Measurements from ENCODE around the gene VPS41.

The VPS41 gene

DNA sequence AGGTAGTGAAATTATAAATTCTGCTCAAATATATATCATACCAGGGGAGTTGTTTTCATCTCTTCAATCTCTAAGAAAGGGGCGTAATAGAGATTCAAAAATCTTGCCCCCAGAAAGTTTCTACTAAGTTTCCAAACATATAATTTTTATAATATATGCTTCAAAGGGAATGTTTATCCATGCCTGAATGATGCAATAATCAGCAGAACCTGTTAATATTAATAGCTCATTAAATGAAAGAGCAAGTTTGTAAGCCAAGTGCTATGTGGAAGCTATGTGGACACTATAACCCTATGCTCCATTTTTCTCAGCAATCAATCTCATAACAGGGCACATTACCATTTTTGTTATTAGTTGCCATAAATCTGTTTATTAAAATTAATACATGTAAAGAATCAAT lies 25.3 kb downstream of the VPS41 start:
- TF ChIP-seq, protein P1, sequence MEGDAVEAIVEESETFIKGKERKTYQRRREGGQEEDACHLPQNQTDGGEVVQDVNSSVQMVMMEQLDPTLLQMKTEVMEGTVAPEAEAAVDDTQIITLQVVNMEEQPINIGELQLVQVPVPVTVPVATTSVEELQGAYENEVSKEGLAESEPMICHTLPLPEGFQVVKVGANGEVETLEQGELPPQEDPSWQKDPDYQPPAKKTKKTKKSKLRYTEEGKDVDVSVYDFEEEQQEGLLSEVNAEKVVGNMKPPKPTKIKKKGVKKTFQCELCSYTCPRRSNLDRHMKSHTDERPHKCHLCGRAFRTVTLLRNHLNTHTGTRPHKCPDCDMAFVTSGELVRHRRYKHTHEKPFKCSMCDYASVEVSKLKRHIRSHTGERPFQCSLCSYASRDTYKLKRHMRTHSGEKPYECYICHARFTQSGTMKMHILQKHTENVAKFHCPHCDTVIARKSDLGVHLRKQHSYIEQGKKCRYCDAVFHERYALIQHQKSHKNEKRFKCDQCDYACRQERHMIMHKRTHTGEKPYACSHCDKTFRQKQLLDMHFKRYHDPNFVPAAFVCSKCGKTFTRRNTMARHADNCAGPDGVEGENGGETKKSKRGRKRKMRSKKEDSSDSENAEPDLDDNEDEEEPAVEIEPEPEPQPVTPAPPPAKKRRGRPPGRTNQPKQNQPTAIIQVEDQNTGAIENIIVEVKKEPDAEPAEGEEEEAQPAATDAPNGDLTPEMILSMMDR (conservative IDR thresholded peaks at IDR 0.05; ENCODE audit: low read length): no peak
- no peak for TF ChIP-seq EZH2phosphoT487 (IDR thresholded peaks at IDR 0.05; ENCODE audit: borderline replicate concordance)
- Histone ChIP-seq H3K4me3 (ENCODE audit: low read length, poor library complexity, severe bottlenecking) (no peak overlapping the region), H3K9ac (ENCODE audit: low read depth, low read length, poor library complexity, severe bottlenecking) (no peak overlapping the region), H3K36me3 (ENCODE audit: insufficient read depth, low read length) (no peaks in the 10 kb centered on the region), H3F3A (ENCODE audit: low read depth) (no peaks in the 10 kb centered on the region), H3K4me2 (ENCODE audit: low read depth, low read length, poor library complexity, severe bottlenecking) (no peak overlapping the region), H3K79me2 (ENCODE audit: insufficient read depth, low read length) (no peaks in the 10 kb centered on the region), H3K9me2 (replicated peaks; ENCODE audit: low read depth, low read length) (no peaks in the 10 kb centered on the region), H3K27me3 (ENCODE audit: insufficient read depth, low read length, poor library complexity, severe bottlenecking) (no peaks in the 10 kb centered on the region), H3K4me1 (ENCODE audit: insufficient read depth, low read length, poor library complexity, severe bottlenecking) (peaks cover 8% of the 10 kb centered on the region), H2AFZ (ENCODE audit: low read length) (no peak overlapping the region), H3K9me3 (ENCODE audit: insufficient read depth, low read depth, low read length) (no peaks in the 10 kb centered on the region), H4K20me1 (ENCODE audit: insufficient read depth, low read length, poor library complexity, severe bottlenecking) (no peaks in the 10 kb centered on the region)

- Histone ChIP-seq H3K4me3 (ENCODE audit: low read length, poor library complexity, severe bottlenecking) (no peak overlapping the region), H3K4me2 (ENCODE audit: low read depth, low read length, poor library complexity, severe bottlenecking) (no peak overlapping the region), H3K79me2 (ENCODE audit: insufficient read depth, low read length) (no peaks in the 10 kb centered on the region), H3K9me2 (replicated peaks; ENCODE audit: low read depth, low read length) (no peaks in the 10 kb centered on the region), H3K9me3 (ENCODE audit: insufficient read depth, low read depth, low read length) (no peaks in the 10 kb centered on the region), H3F3A (ENCODE audit: low read depth) (no peaks in the 10 kb centered on the region), H4K20me1 (ENCODE audit: insufficient read depth, low read length, poor library complexity, severe bottlenecking) (no peaks in the 10 kb centered on the region), H3K4me1 (ENCODE audit: insufficient read depth, low read length, poor library complexity, severe bottlenecking) (peaks cover 8% of the 10 kb centered on the region), H3K27me3 (ENCODE audit: insufficient read depth, low read length, poor library complexity, severe bottlenecking) (no peaks in the 10 kb centered on the region), H3K36me3 (ENCODE audit: insufficient read depth, low read length) (no peaks in the 10 kb centered on the region), H2AFZ (ENCODE audit: low read length) (no peak overlapping the region), H3K9ac (ENCODE audit: low read depth, low read length, poor library complexity, severe bottlenecking) (no peak overlapping the region)
- TF ChIP-seq EZH2phosphoT487 (IDR thresholded peaks at IDR 0.05; ENCODE audit: borderline replicate concordance): no peak
- TF ChIP-seq, protein P1 (conservative IDR thresholded peaks at IDR 0.05; ENCODE audit: low read length): no peak
Measured at GRCh38 chr7:38881947-38882684, 26.9 kb downstream of the VPS41 start.

- no peak overlapping the region for H3K4me3 ChIP-seq (ENCODE audit: low read length, poor library complexity, severe bottlenecking)
- no peak overlapping the region for H3K4me2 ChIP-seq (ENCODE audit: low read depth, low read length, poor library complexity, severe bottlenecking)
- no peaks in the 10 kb centered on the region for H3K9me2 ChIP-seq (replicated peaks; ENCODE audit: low read depth, low read length)
- no peaks in the 10 kb centered on the region for H3K79me2 ChIP-seq (ENCODE audit: insufficient read depth, low read length)
- H3K36me3 ChIP-seq (ENCODE audit: insufficient read depth, low read length): no peaks in the 10 kb centered on the region
- H3K27me3 ChIP-seq (ENCODE audit: insufficient read depth, low read length, poor library complexity, severe bottlenecking): no peaks in the 10 kb centered on the region
- H3K9me3 ChIP-seq (ENCODE audit: insufficient read depth, low read depth, low read length): no peaks in the 10 kb centered on the region
- no peak overlapping the region for H3K9ac ChIP-seq (ENCODE audit: low read depth, low read length, poor library complexity, severe bottlenecking)
- no peak for TF ChIP-seq EZH2phosphoT487 (IDR thresholded peaks at IDR 0.05; ENCODE audit: borderline replicate concordance)
- TF ChIP-seq, protein P1 (conservative IDR thresholded peaks at IDR 0.05; ENCODE audit: low read length): peak; percentile 10; the same call in 1 of the 2 replicates
- no peaks in the 10 kb centered on the region for H3F3A ChIP-seq (ENCODE audit: low read depth)
- peaks cover 8% of the 10 kb centered on the region for H3K4me1 ChIP-seq (ENCODE audit: insufficient read depth, low read length, poor library complexity, severe bottlenecking)
- no peaks in the 10 kb centered on the region for H4K20me1 ChIP-seq (ENCODE audit: insufficient read depth, low read length, poor library complexity, severe bottlenecking)
- H2AFZ ChIP-seq (ENCODE audit: low read length): no peak overlapping the region
Measured at GRCh38 chr7:38881015-38881414, 28.0 kb downstream of the VPS41 start.

All from Loucy (cell line).